ENCODE measurements around the gene ITGB3.

GRCh38 chr17:47252209-47252608, 1.4 kb upstream of the ITGB3 start:
- TF ChIP-seq REST (IDR thresholded peaks at IDR 0.05; ENCODE audit: insufficient read depth in 1 of 2, low read depth in 2 of 2, low read length in 2 of 2) (no peak), POLR2AphosphoS5 (IDR thresholded peaks at IDR 0.05; ENCODE audit: low read depth, low read length) (no peak), TAF1 (IDR thresholded peaks at IDR 0.05; ENCODE audit: borderline replicate concordance, insufficient read depth, low read length) (no peak), SIN3A (IDR thresholded peaks at IDR 0.05; ENCODE audit: borderline replicate concordance, insufficient read depth, low read length) (no peak)
